ENCODE results near the gene FAAH.

The FAAH gene

DNA sequence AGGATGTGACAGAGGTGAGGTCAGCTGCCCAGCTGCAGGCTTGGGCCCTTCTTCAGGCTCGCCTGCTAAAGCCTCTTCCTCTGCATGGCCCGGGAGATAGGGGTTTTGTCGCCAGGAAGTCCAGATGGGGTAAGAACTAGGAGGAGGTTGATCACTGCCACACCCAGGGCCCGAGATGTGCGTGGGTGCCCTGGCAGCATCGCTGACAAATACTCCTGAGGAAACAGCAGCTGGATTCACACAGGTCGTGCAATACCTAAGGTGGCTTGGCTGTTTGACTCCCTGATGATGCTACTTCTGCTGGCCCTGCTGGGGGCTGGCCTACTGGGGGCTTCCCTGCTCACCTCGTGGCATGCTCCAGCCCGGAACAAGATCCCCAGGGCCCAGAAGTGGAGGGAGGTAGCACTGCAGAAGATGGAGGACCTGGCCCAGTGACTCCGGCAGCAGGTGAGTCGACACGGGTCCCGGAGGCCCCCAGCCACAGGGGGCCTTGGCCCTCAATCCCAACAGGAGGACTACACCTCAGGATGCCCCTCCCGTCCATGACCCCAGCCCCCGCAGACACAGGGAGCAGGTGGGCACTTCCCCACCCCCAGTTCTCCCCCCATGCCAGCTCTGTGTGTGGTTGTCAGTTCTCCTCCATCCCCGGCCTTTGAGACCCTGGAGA is 29.6 kb downstream of the FAAH start:
- no peak for DNase-seq

- no peak for DNase-seq
Observed at GRCh38 chr1:46424730-46425129, 30.6 kb downstream of the FAAH start.

- no peak for DNase-seq
Observed at GRCh38 chr1:46425726-46426125, 31.6 kb downstream of the FAAH start.

GRCh38 chr1:46427541-46427940 is 33.4 kb downstream of the FAAH start:
- DNase-seq: no peak

- DNase-seq: no peak
Observed at GRCh38 chr1:46429436-46429835, 35.3 kb downstream of the FAAH start.

GRCh38 chr1:46431695-46432094 is 37.6 kb downstream of the FAAH start:
- no peak for DNase-seq

DNA sequence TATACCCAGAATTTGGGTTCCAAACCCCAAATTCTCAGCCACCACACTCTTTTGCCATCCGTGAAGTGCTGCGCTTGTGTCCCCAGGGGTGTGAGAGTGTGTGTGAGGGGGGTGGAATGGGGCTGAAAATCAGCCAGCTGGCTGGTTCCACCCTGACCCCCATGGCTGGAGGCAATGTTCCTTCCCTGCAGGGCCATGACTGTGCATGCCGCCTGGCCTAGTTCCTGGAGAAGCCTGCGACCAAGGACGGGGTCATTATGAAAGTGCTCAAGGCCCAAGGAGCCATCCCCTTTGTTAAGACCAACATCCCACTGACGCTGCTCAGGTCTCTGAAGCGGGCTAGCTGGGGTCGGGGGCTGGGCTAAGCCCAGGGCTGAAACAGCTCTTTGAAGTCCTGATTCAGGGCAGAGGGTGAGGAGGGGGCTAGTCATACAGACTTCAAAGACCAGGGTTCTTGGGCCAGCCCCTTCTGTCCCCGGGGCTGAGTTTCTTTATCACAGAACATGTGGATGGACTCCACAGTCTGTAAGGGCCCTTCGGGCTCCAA is 38.7 kb downstream of the FAAH start:
- DNase-seq: no peak

DNA sequence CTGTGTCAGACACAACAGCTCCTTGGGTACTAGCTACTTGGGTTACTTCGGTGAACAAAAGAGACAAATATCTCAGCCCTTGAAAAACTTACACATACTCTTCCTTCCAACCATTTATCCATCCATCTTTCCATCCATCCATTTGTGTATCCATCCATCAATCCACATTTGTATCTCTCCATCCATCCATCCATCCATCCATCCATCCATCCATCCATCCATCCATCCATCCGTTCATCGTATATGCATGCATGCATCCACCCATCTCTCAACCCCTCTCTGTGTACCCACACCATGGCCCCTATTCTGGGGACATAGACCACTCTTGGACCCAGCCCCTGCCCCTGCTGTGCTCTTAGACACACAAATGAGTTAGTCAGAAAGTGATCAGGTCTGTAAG is 40.2 kb downstream of the FAAH start:
- DNase-seq: no peak

GRCh38 chr1:46436844-46437243 is 42.7 kb downstream of the FAAH start:
- DNase-seq: no peak

DNA sequence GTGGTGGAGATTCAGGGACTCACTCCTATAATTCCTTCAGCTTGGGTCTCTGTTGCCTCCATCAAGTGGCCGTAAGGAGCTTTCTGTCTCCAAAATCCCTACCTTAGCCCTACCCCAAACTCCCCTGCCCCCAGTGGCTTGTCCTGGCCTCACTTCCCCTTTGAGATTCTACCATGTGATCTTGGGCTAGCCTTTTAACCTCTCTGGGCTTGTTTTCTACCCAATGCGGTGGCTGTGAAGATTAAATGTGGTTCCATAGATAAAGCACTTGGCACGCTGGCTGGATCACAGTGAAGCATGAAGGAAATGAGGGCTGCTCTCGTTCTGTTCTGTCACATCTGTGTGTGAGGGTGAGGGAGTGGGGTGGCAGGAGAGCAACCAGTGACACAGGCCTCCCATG is 43.6 kb downstream of the FAAH start:
- DNase-seq: no peak

GRCh38 chr1:46438346-46438745 is 44.2 kb downstream of the FAAH start:
- DNase-seq: no peak

GRCh38 chr1:46440478-46440877 is 46.4 kb downstream of the FAAH start:
- no peak for DNase-seq

- DNase-seq: peak; percentile 75
Observed at GRCh38 chr1:46442317-46443161, 48.4 kb downstream of the FAAH start.

GRCh38 chr1:46444466-46444865 is 50.3 kb downstream of the FAAH start:
- no peak for DNase-seq

DNA sequence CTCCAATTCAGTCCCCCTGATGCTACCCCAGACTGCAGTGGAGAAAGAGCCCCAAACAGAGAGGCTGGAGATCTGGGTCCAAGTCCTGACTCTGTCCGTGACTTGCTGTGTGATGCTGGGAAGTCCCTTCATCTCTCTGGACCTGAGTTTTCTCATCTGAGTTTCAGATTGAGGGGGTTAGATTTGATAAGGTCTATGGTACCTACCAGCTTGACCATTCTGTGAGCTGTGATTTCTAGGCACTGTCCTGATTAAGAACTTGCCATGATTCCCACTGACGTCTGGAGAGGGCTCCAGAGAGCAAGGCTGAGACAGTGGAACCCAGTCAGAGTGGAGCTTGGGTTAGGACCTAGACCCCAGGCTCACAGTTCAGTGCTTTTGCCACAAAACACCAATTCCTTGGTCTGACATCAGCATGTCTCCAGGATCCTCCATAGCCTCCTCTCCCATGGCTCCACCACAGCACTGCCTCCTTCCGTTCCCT is 51.7 kb downstream of the FAAH start:
- DNase-seq: no peak

GRCh38 chr1:46446646-46447498 is 52.8 kb downstream of the FAAH start:
- DNase-seq: peak; percentile 77

DNA sequence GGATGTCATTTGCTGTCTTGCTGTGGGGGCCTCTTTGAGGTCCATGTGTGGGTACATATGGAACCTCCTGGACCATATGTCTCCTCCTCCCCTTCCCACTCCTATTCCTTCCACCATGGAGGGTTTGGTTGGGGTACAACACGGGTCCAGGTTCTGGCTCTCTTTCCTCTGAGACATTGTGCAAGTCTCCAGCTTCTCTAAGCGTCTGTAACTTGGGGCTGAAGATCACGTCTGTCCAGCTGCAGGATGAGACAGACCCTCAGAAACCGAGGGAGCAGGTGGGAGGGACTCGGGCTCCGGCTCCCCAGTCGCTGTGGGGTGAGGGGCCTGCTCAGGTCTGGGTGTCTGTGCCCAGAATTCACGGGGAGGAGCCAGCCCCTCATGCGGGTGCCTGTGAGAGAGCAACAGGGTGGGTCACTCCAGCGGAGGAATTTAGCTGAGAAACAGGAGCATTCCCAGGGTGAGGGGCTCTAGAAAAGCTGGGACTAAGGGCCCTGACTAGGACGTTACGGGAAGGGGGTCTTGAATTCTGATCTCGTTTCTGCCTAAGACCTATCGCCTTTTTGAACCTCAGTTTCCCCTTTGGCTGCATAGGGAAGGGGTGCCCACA is 53.5 kb downstream of the FAAH start:
- no peak for DNase-seq

- DNase-seq: no peak
Observed at GRCh38 chr1:46448109-46448911, 54.2 kb downstream of the FAAH start.

DNA sequence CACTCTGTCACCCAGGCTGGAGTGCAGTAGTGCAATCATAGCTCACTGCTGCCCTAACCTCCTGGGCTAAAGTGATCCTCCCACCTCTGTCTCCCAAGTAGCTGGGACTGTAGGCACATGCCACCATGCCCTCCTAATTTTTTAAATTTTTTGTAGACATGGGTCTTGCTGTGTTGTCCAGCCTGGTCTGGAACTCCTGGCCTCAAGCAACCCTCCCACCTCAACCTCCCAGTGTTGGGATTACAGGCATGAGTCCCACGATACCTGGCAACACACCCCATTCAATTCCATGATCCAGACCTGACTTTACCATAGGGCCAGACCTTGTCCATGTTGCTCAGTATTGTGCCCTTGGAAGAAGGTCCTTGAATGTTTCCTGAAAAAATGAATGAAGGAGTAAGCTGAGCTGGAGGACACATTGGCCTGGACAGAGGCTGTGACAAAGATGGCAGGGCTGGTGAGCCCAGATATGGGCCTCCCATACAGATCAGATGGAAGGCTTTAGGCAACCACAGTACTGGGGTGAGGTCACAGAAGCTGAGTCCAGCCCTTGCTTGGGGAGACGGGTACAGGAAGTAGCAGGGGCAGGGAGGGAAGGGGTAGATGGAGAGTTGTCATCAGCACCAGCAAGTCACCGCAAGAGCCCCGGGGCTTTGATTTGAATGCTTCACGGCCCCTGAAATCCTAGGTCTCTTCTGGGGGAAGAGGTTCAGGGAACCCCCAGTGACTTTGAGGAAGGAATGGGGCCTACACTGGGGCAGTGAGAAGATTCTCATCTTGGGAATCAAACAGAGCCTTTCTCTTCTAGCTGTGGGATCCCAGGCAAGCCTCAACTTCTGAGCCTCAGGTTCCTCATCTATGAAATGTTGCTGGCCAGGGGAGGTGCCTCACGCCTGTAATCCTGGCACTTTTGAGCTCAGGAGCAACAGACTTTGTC is 55.4 kb downstream of the FAAH start:
- DNase-seq: no peak

GRCh38 chr1:46450160-46450517 is 56.0 kb downstream of the FAAH start:
- no peak for DNase-seq

Data from CD4-positive, alpha-beta T cell treated with Interleukin-6 for 4 hours (primary cell).